SU-DHL-6 (cell line): ENCODE data around the gene MAP3K10.

Source experiments
- H2AFZ ChIP-seq: fragments of 200-600 bp; sonication (generic); 2 replicates; pipeline ENCODE4 v1.6.1; 2014; ENCODE audit warnings: low read depth, mild to moderate bottlenecking, moderate library complexity, mixed read lengths, antibody characterized with exemption, low read length; ENCODE audit not compliant: severe bottlenecking
- H3F3A ChIP-seq: fragments of 200-600 bp; shearing (Covaris generic); 2 replicates; pipeline ENCODE4 v1.6.0; 2016; ENCODE audit warnings: antibody characterized with exemption, mild to moderate bottlenecking; ENCODE audit not compliant: insufficient read depth
- H3K27ac ChIP-seq: fragments of 200-600 bp; sonication (generic); 2 replicates; pipeline ENCODE4 v1.5.1; 2016; ENCODE audit warnings: low read depth, mild to moderate bottlenecking, low read length, moderate library complexity, mixed read lengths
- H3K27me3 ChIP-seq: fragments of 200-600 bp; sonication (generic), shearing (Covaris generic); 2 replicates; pipeline ENCODE4 v1.6.0; 2014; ENCODE audit warnings: mild to moderate bottlenecking, low read length
- H3K36me3 ChIP-seq: fragments of 200-600 bp; sonication (generic); 2 replicates; pipeline ENCODE4 v1.6.1; 2014; ENCODE audit warnings: mild to moderate bottlenecking, low read length, mixed read lengths
- H3K4me2 ChIP-seq: fragments of 300-600, 200-600 bp; shearing (Covaris generic), sonication (generic); 2 replicates; pipeline ENCODE4 v1.6.0; 2014; ENCODE audit warnings: low read length, low read depth, mild to moderate bottlenecking; ENCODE audit not compliant: poor library complexity, severe bottlenecking
- H3K4me3 ChIP-seq: fragments of 200-600 bp; sonication (generic); 2 replicates; pipeline ENCODE4 v1.5.1; 2014; ENCODE audit warnings: antibody characterized with exemption, low read length, mild to moderate bottlenecking, mixed read lengths; ENCODE audit not compliant: insufficient read depth, poor library complexity, severe bottlenecking
- H3K79me2 ChIP-seq: fragments of 200-600 bp; sonication (generic); 2 replicates; pipeline ENCODE4 v1.6.1; 2014; ENCODE audit warnings: mild to moderate bottlenecking, low read length, moderate library complexity; ENCODE audit not compliant: insufficient read depth
- H3K9ac ChIP-seq: fragments of 200-600 bp; sonication (generic); 2 replicates; pipeline ENCODE4 v1.7.0; 2014; ENCODE audit warnings: mild to moderate bottlenecking, low read length
- H3K9me2 ChIP-seq: fragments of 200-600 bp; sonication (generic); replicated peaks from 2 replicates; pipeline ENCODE4 v1.6.1; 2014; ENCODE audit warnings: low read length; ENCODE audit not compliant: insufficient read depth
- H3K9me3 ChIP-seq: fragments of 200-600 bp; sonication (generic); 2 replicates; pipeline ENCODE4 v1.6.1; 2014; ENCODE audit warnings: low read length, mixed read lengths; ENCODE audit not compliant: insufficient read depth
- H4K20me1 ChIP-seq: fragments of 200-600 bp; sonication (generic); 2 replicates; pipeline ENCODE4 v1.6.1; 2014; ENCODE audit warnings: low read depth, mild to moderate bottlenecking, antibody characterized with exemption, low read length, moderate library complexity, mixed read lengths
- CTCF ChIP-seq: fragments of 200-600 bp; sonication (generic); IDR thresholded peaks from one replicate; pipeline ENCODE4 v1.5.1; 2017; ENCODE audit warnings: antibody characterized with exemption, mild to moderate bottlenecking, low read length, moderate library complexity; ENCODE audit not compliant: insufficient read depth, poor library complexity, severe bottlenecking
- EZH2phosphoT487 ChIP-seq: fragments of 200-600 bp; sonication (generic), shearing (Covaris generic); conservative IDR thresholded peaks from 2 replicates; pipeline ENCODE4 v1.6.1; 2018; ENCODE audit warnings: mild to moderate bottlenecking, antibody characterized with exemption, low read length, moderate library complexity, mixed read lengths

MAP3K10 gene

DNA sequence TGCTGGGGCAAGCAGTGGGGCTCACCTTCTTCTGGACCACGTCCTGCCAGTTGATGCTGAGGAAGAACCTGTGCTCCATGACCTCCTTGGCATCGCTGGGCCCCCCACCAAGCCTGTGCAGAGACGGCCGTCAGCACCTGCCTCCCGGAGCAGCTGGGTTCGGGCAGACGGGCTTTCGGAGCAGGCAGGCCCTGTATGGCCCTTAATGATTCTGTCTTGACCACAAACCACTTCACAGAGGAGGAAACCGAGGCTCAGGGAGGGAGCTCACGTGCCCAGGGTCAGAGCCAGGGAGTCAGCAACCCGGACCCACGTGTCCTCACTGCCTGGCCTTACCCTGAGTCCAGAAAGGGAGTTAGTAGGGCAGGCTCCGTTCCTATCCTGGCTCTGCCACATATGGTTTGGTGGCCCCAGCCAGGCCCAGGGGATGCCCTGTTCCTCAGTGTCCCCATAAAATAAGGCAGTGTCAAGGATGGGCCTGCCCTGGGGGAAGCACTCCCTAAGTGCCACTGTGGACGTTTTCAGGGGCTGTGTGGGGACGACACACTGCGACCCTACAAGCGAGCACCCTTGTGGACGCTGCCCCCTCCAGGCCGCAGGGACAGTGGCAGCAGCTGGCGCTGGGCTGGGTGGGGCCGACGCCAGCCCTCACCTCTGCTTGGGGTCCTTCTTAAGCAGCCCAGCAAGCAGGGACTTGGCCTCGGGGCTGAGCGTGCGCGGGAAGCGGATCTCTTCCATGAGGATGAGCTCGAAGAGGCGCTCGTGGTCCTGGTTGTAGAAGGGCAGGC lies 44.2 kb downstream of the MAP3K10 start:
- Histone ChIP-seq H3K27me3 (no peaks in the 10 kb centered on the region), H3K9me3 (no peaks in the 10 kb centered on the region), H3K9me2 (no peaks in the 10 kb centered on the region), H3K4me3 (no peak overlapping the region), H3K79me2 (no peaks in the 10 kb centered on the region), H3K36me3 (no peaks in the 10 kb centered on the region), H4K20me1 (no peaks in the 10 kb centered on the region), H3K9ac (no peak overlapping the region), H2AFZ (no peak overlapping the region), H3F3A (no peaks in the 10 kb centered on the region), H3K4me2 (no peak overlapping the region), H3K27ac (no peak overlapping the region)
- TF ChIP-seq EZH2phosphoT487 = no peak
- TF ChIP-seq CTCF = no peak

DNA sequence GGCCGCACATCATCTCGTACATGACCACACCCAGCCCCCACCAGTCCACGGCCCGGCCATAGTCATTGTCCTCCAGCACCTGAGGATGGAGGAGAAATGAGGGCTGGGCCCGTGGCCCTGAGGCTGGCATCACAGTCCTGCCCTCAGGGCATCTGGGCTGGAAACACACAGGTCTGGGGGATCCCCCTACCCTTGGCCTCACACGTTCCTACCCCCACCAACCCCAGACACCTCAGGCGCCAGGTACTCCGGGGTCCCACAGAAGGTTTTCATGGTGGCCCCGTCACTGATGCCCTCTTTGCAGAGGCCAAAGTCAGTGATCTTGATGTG lies 44.8 kb downstream of the MAP3K10 start:
- Histone ChIP-seq H3K27ac (no peak overlapping the region), H3K4me3 (no peak overlapping the region), H4K20me1 (no peaks in the 10 kb centered on the region), H3K79me2 (no peaks in the 10 kb centered on the region), H3K9me3 (no peaks in the 10 kb centered on the region), H3K9ac (no peak overlapping the region), H3K4me2 (no peak overlapping the region), H3K36me3 (no peaks in the 10 kb centered on the region), H2AFZ (no peak overlapping the region), H3K9me2 (no peaks in the 10 kb centered on the region), H3K27me3 (no peaks in the 10 kb centered on the region), H3F3A (no peaks in the 10 kb centered on the region)
- TF ChIP-seq CTCF (no peak), EZH2phosphoT487 (no peak)

- no peaks in the 10 kb centered on the region for H3K79me2 ChIP-seq
- H3K27me3 ChIP-seq = no peaks in the 10 kb centered on the region
- no peaks in the 10 kb centered on the region for H4K20me1 ChIP-seq
- H3K9me2 ChIP-seq = no peaks in the 10 kb centered on the region
- no peak for TF ChIP-seq EZH2phosphoT487
- TF ChIP-seq CTCF = no peak
- no peak overlapping the region for H3K27ac ChIP-seq
- H3K9me3 ChIP-seq = no peaks in the 10 kb centered on the region
- H3K9ac ChIP-seq = no peak overlapping the region
- no peak overlapping the region for H3K4me3 ChIP-seq
- no peaks in the 10 kb centered on the region for H3K36me3 ChIP-seq
- no peak overlapping the region for H3K4me2 ChIP-seq
- no peak overlapping the region for H2AFZ ChIP-seq
- H3F3A ChIP-seq = no peaks in the 10 kb centered on the region
These were observed 45.1 kb downstream of the MAP3K10 start for GRCh38 chr19:40236366-40236765.
